ENCODE data around the gene ROS1. TPM values are rescaled to one million over a fixed set of nuclear protein-coding genes. Genes with fewer than 3 reads are reported as not detected.

Gene ROS1
- total and polyA plus RNA-seq, 2 donors (not counting 3 experiments of a cell fraction or from before 2014, with no cell fraction given) = not detected

GRCh38 chr6:117268924-117269323 is 156.8 kb downstream of the ROS1 start:
- TF ChIP-seq CTCF (IDR thresholded peaks at IDR 0.05; ENCODE audit: extremely low read depth in 1 of 2, insufficient read depth in 1 of 2, low read depth in 1 of 2, low read length in 2 of 2) (no peak), MAX (IDR thresholded peaks at IDR 0.05; ENCODE audit: insufficient read depth, insufficient read length) (no peak), EZH2 (IDR thresholded peaks at IDR 0.05; ENCODE audit: borderline replicate concordance, low read depth, low read length, severe bottlenecking) (no peak), JUN (IDR thresholded peaks at IDR 0.05; ENCODE audit: borderline replicate concordance, insufficient read depth, insufficient read length, low read depth) (no peak), POLR2A (IDR thresholded peaks at IDR 0.05; ENCODE audit: low read depth, low read length) (no peak), MYC (IDR thresholded peaks at IDR 0.05; ENCODE audit: low read depth, low read length) (no peak), GATA2 (IDR thresholded peaks at IDR 0.05; ENCODE audit: insufficient read depth, insufficient read length, low read depth, low read length) (no peak), POLR2AphosphoS5 (IDR thresholded peaks at IDR 0.05; ENCODE audit: insufficient read depth, low read depth, low read length) (no peak), FOS (IDR thresholded peaks at IDR 0.05; ENCODE audit: borderline replicate concordance, insufficient read depth, low read length) (no peak)
- POLR2A ChIA-PET = no interaction called here
- H3K9ac ChIP-seq (replicated peaks; ENCODE audit: extremely low read depth, insufficient read depth, low read length) = no peak overlapping the region
- H3K9me3 ChIP-seq (replicated peaks; ENCODE audit: control insufficient read depth, insufficient read depth, low read length) = no peaks in the 10 kb centered on the region
- H3K4me2 ChIP-seq (ENCODE audit: insufficient read depth, low read length) = no peak overlapping the region
- DNase-seq (ENCODE audit: low read depth, low spot score) (no peak), FAIRE-seq (no peak)
- intact Hi-C loops (cut with micrococcal nuclease) (loop anchor here (5.0 kb wide), 1 partner anchor 333 kb away; the partner anchor contains the start of gene GOPC), dilution Hi-C loops (cut with MboI; ENCODE audit: extremely low pct_ligation_motif_present, low sequenced_read_pairs) (no loop called here)
- H3K27me3 ChIP-seq (ENCODE audit: control insufficient read depth in 2 of 2, insufficient read depth in 2 of 2, low read length in 2 of 2) = peaks cover 85 to 92% of the 10 kb centered on the region in 2 experiments
- CTCF ChIA-PET = no interaction called here
- no peak overlapping the region for H2AFZ ChIP-seq (ENCODE audit: low read depth, low read length)
- H3K36me3 ChIP-seq (ENCODE audit: control insufficient read depth in 2 of 2, extremely low read depth in 1 of 2, insufficient read depth in 2 of 2, low read length in 2 of 2) = no peaks in the 10 kb centered on the region
- no peaks in the 10 kb centered on the region for H3K9me1 ChIP-seq (replicated peaks; ENCODE audit: control insufficient read depth, extremely low read depth, insufficient read depth, low read length)
- no peaks in the 10 kb centered on the region for H3K79me2 ChIP-seq (ENCODE audit: control insufficient read depth, insufficient read depth, low read length)
- BruUV-seq (replicated peaks) = no TSS peak
- no peak overlapping the region for H3K4me3 ChIP-seq (replicated peaks in 1 of 3; ENCODE audit: insufficient read depth in 1 of 3, low read depth in 1 of 3, low read length in 3 of 3)
- peaks cover 6% of the 10 kb centered on the region for H3K4me1 ChIP-seq (ENCODE audit: control insufficient read depth, extremely low read depth, insufficient read depth, low read length)
- no peak overlapping the region for H3K27ac ChIP-seq (ENCODE audit: insufficient read depth, low read depth, low read length)
- H4K20me1 ChIP-seq (replicated peaks; ENCODE audit: control insufficient read depth, extremely low read depth, insufficient read depth, low read length) = no peaks in the 10 kb centered on the region
